Lower leg skin (tissue), 4 donors: ENCODE data around the gene WDR5. TPM values are rescaled to one million over a fixed set of nuclear protein-coding genes. Genes with fewer than 3 reads are reported as not detected.

ENCODE experiments used
- DNase-seq, 2 donors: peaks; one replicate each; pipeline ENCODE4 v3.0.0-alpha.2; 2019; ENCODE audit warnings: low spot score in 2 of 2
- H3K4me3 ChIP-seq: fragments of 200-600 bp; sonication (generic); 2 replicates; pipeline ENCODE4 v1.5.1; 2017; ENCODE audit warnings: mild to moderate bottlenecking, low read depth; ENCODE audit not compliant: poor library complexity, severe bottlenecking
- CTCF ChIP-seq, 3 donors: fragments of 450-650 bp; IDR thresholded peaks; one replicate each; pipeline ENCODE4 v1.5.1; 2016; ENCODE audit warnings: antibody characterized with exemption in 3 of 3, mild to moderate bottlenecking in 3 of 3, moderate library complexity in 2 of 3
- POLR2A ChIP-seq, 2 donors: fragments of 450-650 bp; IDR thresholded peaks; one replicate each; pipeline ENCODE4 v1.6.1; 2016 to 2017; ENCODE audit warnings: antibody characterized with exemption in 2 of 2, mild to moderate bottlenecking in 1 of 2, moderate library complexity in 1 of 2
- WGBS, 2 donors: methylation state at CpG; one replicate each; pipeline ENCODE4 v1.1.5; 2018; 5-methylcytosine and 5-hydroxymethylcytosine counted together
- intact Hi-C: fragments of 100-400 bp; cut with DNase I; formaldehyde crosslinking; loops from one replicate; pipeline ENCODE4 v1.15.0; 2023; ENCODE audit warnings: low total_unique reads
- total RNA-seq, 4 donors: library from RNA; depleted of rRNA; stranded (reverse); fragments of >200 nt; gene quantifications; one replicate each; pipeline ENCODE4 v1.1.0, GENCODE V29; 2016

The WDR5 gene
- total RNA-seq, 4 donors from 2014 or later, result 16.1 to 23.8 (median 19.6) TPM

GRCh38 chr9:134182554-134183085 lies 46.7 kb downstream of the WDR5 start:
- 89 to 95% methylated on average over 4 of the region's 4 CpGs for WGBS, 2 donors
- peak in 1 of 2 donors; percentile 42 for DNase-seq
- H3K4me3 ChIP-seq, result no peak overlapping the region
- TF ChIP-seq CTCF (IDR thresholded peaks at IDR 0.05) (no peak), POLR2A (IDR thresholded peaks at IDR 0.05) (no peak)
- intact Hi-C loops, result no loop called here

- H3K4me3 ChIP-seq, result no peak overlapping the region
- peak in 1 of 2 donors; percentile 80 for DNase-seq
- TF ChIP-seq POLR2A (IDR thresholded peaks at IDR 0.05) (no peak), CTCF (IDR thresholded peaks at IDR 0.05) (no peak)
- intact Hi-C loops, result no loop called here
- 50 to 54% methylated on average over 8 of the region's 8 CpGs for WGBS, 2 donors
Observed at GRCh38 chr9:134185536-134186011, 49.7 kb downstream of the WDR5 start.

- TF ChIP-seq CTCF (IDR thresholded peaks at IDR 0.05), result no peak
- intact Hi-C loops, result no loop called here
- 69 to 71% methylated on average over 19 to 21 of the region's 21 CpGs for WGBS, 2 donors
- DNase-seq, result peak in 1 of 2 donors; percentile 82
- no peak overlapping the region for H3K4me3 ChIP-seq
Observed at GRCh38 chr9:134186471-134187109, 50.7 kb downstream of the WDR5 start.

GRCh38 chr9:134187110-134187531 lies 51.2 kb downstream of the WDR5 start:
- no peak overlapping the region for H3K4me3 ChIP-seq
- TF ChIP-seq POLR2A (IDR thresholded peaks at IDR 0.05) (no peak), CTCF (IDR thresholded peaks at IDR 0.05) (no peak)
- 92 to 93% methylated on average over 10 to 12 of the region's 12 CpGs for WGBS, 2 donors
- peak in 1 of 2 donors; percentile 81 for DNase-seq
- intact Hi-C loops, result no loop called here

GRCh38 chr9:134187891-134188385 lies 52.1 kb downstream of the WDR5 start:
- WGBS, 2 donors, result 70 to 75% methylated on average over 9 to 12 of the region's 12 CpGs
- DNase-seq, result peak in 1 of 2 donors; percentile 80
- no peak overlapping the region for H3K4me3 ChIP-seq
- intact Hi-C loops, result no loop called here
- TF ChIP-seq CTCF (IDR thresholded peaks at IDR 0.05) (no peak), POLR2A (IDR thresholded peaks at IDR 0.05) (no peak)
